ENCODE data around the gene USP30. TPM values are rescaled to one million over a fixed set of nuclear protein-coding genes. Genes with fewer than 3 reads are reported as not detected.

USP30 gene
- total RNA-seq, 4 donors from 2014 or later = 10.5 to 15.4 (median 14.2) TPM

- H3K9me3 ChIP-seq = no peaks in the 10 kb centered on the region
- no peaks in the 10 kb centered on the region for H3K27me3 ChIP-seq
- H3K4me3 ChIP-seq = no peak overlapping the region
- TF ChIP-seq EP300 (IDR thresholded peaks at IDR 0.05) (no peak), POLR2AphosphoS5 (IDR thresholded peaks at IDR 0.05) (no peak), CTCF (IDR thresholded peaks at IDR 0.05) (no peak), POLR2A (IDR thresholded peaks at IDR 0.05) (no peak)
- H3K27ac ChIP-seq = peak overlapping the region in 1 of 4 donors; percentile 97
- WGBS, 2 donors (ENCODE audit: low coverage in 1 of 2) = 80 to 94% methylated on average over 1 to 2 of the region's 3 CpGs
- H3K36me3 ChIP-seq = no peaks in the 10 kb centered on the region
- no peak for ATAC-seq
- H3K4me1 ChIP-seq = peaks cover 2 to 50% (median 7%) of the 10 kb centered on the region in 3 donors
Observed at GRCh38 chr12:109121346-109121880, 69.0 kb downstream of the USP30 start.

GRCh38 chr12:109124878-109125648, 72.7 kb downstream of the USP30 start:
- Histone ChIP-seq H3K4me1 (peaks cover 0 to 40% (median 3%) of the 10 kb centered on the region in 3 donors), H3K27ac (peak overlapping the region in 2 of 4 donors; percentile 5 to 39), H3K4me3 (no peak overlapping the region), H3K9me3 (no peaks in the 10 kb centered on the region), H3K36me3 (no peaks in the 10 kb centered on the region), H3K27me3 (no peaks in the 10 kb centered on the region)
- no peak for ATAC-seq
- TF ChIP-seq POLR2AphosphoS5 (IDR thresholded peaks at IDR 0.05) (no peak), POLR2A (IDR thresholded peaks at IDR 0.05) (no peak), EP300 (IDR thresholded peaks at IDR 0.05) (no peak), CTCF (IDR thresholded peaks at IDR 0.05) (no peak)
- WGBS, 2 donors (ENCODE audit: low coverage in 1 of 2) = 66 to 71% methylated on average over 5 to 7 of the region's 12 CpGs

GRCh38 chr12:109125791-109126190, 73.4 kb downstream of the USP30 start:
- Histone ChIP-seq H3K9me3 (no peaks in the 10 kb centered on the region), H3K4me1 (peaks cover 0 to 42% (median 3%) of the 10 kb centered on the region in 3 donors), H3K36me3 (no peaks in the 10 kb centered on the region), H3K27me3 (no peaks in the 10 kb centered on the region), H3K4me3 (no peak overlapping the region), H3K27ac (peak overlapping the region in 3 of 4 donors; percentile 41 to 70 (median 47))
- TF ChIP-seq CTCF (IDR thresholded peaks at IDR 0.05) = no peak
- TF ChIP-seq POLR2AphosphoS5 (IDR thresholded peaks at IDR 0.05) = no peak
- TF ChIP-seq EP300 (IDR thresholded peaks at IDR 0.05) = no peak
- no peak for TF ChIP-seq POLR2A (IDR thresholded peaks at IDR 0.05)
- 93 to 97% methylated on average over 2 to 6 of the region's 7 CpGs for WGBS, 2 donors (ENCODE audit: low coverage in 1 of 2)
- ATAC-seq = no peak

- TF ChIP-seq EP300 (IDR thresholded peaks at IDR 0.05) (no peak), POLR2AphosphoS5 (IDR thresholded peaks at IDR 0.05) (peak; percentile 43), CTCF (IDR thresholded peaks at IDR 0.05) (no peak), POLR2A (IDR thresholded peaks at IDR 0.05) (no peak)
- peak; percentile 70 for ATAC-seq
- 17 to 26% methylated on average over 1 to 2 of the region's 3 CpGs for WGBS, 2 donors (ENCODE audit: low coverage in 1 of 2)
Observed at GRCh38 chr12:109126784-109127183, 74.4 kb downstream of the USP30 start.

More at GRCh38 chr12:109126784-109127183, 74.4 kb downstream of the USP30 start:
- Histone ChIP-seq H3K4me1 (peaks cover 0 to 52% (median 7%) of the 10 kb centered on the region in 3 donors), H3K27ac (peak overlapping the region in 3 of 4 donors; percentile 41 to 70 (median 47)), H3K9me3 (no peaks in the 10 kb centered on the region), H3K4me3 (no peak overlapping the region), H3K27me3 (no peaks in the 10 kb centered on the region), H3K36me3 (no peaks in the 10 kb centered on the region)

Data from gastroesophageal sphincter (tissue), 4 donors.